ENCODE measurements around the gene NEK8. TPM values are rescaled to one million over a fixed set of nuclear protein-coding genes. Genes with fewer than 3 reads are reported as not detected.

Gene NEK8
- polyA plus RNA-seq, 1 donor from 2014 or later: 1.5 TPM

DNA sequence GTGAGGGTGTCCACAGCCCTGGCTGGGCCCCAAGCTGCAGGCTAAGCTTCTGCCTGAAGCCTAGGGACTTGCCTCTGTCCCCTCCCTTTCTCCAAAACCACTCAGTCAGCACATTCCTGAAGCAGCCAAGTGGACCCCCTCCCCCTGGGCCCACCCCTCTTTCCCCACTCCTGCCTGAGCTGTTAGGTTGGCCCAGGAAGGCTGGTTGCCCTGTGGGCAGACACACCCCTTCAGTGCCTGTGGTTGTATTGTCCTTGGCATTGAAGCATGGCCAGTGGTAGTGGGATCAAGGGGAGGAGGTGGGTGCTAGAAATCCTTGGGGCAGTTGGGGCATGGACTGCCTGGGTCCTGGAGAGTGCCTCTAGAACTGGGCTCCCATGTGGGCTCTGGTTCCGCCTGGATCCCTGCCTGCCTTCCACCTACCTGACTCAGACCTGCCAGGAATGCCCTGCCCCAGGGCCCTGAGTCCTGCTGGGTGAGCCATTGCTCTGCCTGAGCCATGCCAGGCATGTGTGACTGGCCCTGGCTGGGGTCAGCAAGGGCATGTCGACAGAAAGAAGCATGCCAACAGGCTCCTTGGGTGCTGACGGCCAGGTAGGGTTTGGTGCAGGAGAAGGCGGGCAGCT, 17.3 kb downstream of the NEK8 start:
- H3K4me2 ChIP-seq (ENCODE audit: low read length): peak overlapping the region; percentile 92
- no peaks in the 10 kb centered on the region for H3K27me3 ChIP-seq (ENCODE audit: insufficient read depth, low read depth, low read length)
- H3K9me3 ChIP-seq (ENCODE audit: low read length): no peaks in the 10 kb centered on the region
- H3K79me2 ChIP-seq (replicated peaks; ENCODE audit: insufficient read depth, low read length): peaks cover 39% of the 10 kb centered on the region
- H3K4me3 ChIP-seq (ENCODE audit: low read length): peak overlapping the region; percentile 84
- no peak overlapping the region for H2AFZ ChIP-seq (ENCODE audit: low read depth, low read length)
- H3K9ac ChIP-seq (ENCODE audit: low read length): peak overlapping the region; percentile 99
- peaks cover 22% of the 10 kb centered on the region for H3K36me3 ChIP-seq (ENCODE audit: insufficient read depth, low read length)
- H3F3A ChIP-seq (ENCODE audit: insufficient read depth, low read length, poor library complexity, severe bottlenecking): peaks cover 4% of the 10 kb centered on the region
- no peak for TF ChIP-seq EZH2 (IDR thresholded peaks at IDR 0.05; ENCODE audit: borderline replicate concordance, insufficient read depth, low read length, poor library complexity, severe bottlenecking)
- peak; percentile 4 for TF ChIP-seq MXI1 (conservative IDR thresholded peaks at IDR 0.05; ENCODE audit: poor library complexity, severe bottlenecking)
- H4K20me1 ChIP-seq (ENCODE audit: insufficient read depth): peaks cover 26% of the 10 kb centered on the region
- no peaks in the 10 kb centered on the region for H3K9me2 ChIP-seq (ENCODE audit: insufficient read depth, low read length)
- peak overlapping the region; percentile 97 for H3K27ac ChIP-seq (ENCODE audit: low read length)

DNA sequence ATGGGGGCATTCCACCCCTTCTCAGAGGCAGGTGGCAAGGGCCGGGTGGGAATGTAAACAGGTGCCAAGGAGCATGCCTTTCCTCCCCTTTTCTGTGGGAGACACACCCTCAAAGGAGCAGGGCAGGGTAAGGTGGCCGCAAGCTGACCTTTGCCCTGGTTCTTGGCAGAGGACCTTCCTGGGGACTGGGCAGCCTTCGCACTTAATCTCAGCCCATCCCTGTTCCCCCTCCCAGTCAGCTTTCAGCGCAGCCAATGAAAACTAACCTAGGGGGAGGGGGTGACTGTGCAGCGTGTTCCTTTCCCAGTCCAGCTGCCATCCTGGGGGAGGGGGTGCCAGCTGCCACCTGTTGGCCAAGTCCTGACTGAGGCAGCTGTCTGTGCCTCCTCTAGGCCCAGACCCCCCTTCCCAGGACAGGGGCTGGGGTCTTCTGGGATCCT, 18.0 kb downstream of the NEK8 start:
- no peaks in the 10 kb centered on the region for H3K9me3 ChIP-seq (ENCODE audit: low read length)
- no peaks in the 10 kb centered on the region for H3K9me2 ChIP-seq (ENCODE audit: insufficient read depth, low read length)
- H3K27me3 ChIP-seq (ENCODE audit: insufficient read depth, low read depth, low read length): no peaks in the 10 kb centered on the region
- TF ChIP-seq MXI1 (conservative IDR thresholded peaks at IDR 0.05; ENCODE audit: poor library complexity, severe bottlenecking): no peak
- TF ChIP-seq RAD21 (conservative IDR thresholded peaks at IDR 0.05): no peak
- TF ChIP-seq EP300 (conservative IDR thresholded peaks at IDR 0.05; ENCODE audit: poor library complexity, severe bottlenecking): no peak
- no peak for TF ChIP-seq CTCF (IDR thresholded peaks at IDR 0.05; ENCODE audit: poor library complexity, severe bottlenecking)
- TF ChIP-seq, protein P1, sequence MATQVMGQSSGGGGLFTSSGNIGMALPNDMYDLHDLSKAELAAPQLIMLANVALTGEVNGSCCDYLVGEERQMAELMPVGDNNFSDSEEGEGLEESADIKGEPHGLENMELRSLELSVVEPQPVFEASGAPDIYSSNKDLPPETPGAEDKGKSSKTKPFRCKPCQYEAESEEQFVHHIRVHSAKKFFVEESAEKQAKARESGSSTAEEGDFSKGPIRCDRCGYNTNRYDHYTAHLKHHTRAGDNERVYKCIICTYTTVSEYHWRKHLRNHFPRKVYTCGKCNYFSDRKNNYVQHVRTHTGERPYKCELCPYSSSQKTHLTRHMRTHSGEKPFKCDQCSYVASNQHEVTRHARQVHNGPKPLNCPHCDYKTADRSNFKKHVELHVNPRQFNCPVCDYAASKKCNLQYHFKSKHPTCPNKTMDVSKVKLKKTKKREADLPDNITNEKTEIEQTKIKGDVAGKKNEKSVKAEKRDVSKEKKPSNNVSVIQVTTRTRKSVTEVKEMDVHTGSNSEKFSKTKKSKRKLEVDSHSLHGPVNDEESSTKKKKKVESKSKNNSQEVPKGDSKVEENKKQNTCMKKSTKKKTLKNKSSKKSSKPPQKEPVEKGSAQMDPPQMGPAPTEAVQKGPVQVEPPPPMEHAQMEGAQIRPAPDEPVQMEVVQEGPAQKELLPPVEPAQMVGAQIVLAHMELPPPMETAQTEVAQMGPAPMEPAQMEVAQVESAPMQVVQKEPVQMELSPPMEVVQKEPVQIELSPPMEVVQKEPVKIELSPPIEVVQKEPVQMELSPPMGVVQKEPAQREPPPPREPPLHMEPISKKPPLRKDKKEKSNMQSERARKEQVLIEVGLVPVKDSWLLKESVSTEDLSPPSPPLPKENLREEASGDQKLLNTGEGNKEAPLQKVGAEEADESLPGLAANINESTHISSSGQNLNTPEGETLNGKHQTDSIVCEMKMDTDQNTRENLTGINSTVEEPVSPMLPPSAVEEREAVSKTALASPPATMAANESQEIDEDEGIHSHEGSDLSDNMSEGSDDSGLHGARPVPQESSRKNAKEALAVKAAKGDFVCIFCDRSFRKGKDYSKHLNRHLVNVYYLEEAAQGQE (IDR thresholded peaks at IDR 0.05; ENCODE audit: borderline replicate concordance): no peak
- TF ChIP-seq TAF1 (IDR thresholded peaks at IDR 0.05; ENCODE audit: low read depth): no peak
- TF ChIP-seq EZH2 (IDR thresholded peaks at IDR 0.05; ENCODE audit: borderline replicate concordance, insufficient read depth, low read length, poor library complexity, severe bottlenecking): no peak
- TF ChIP-seq SMC3 (conservative IDR thresholded peaks at IDR 0.05; ENCODE audit: poor library complexity): no peak
- TF ChIP-seq POLR2AphosphoS5 (IDR thresholded peaks at IDR 0.05): no peak
- peaks cover 28% of the 10 kb centered on the region for H4K20me1 ChIP-seq (ENCODE audit: insufficient read depth)
- peaks cover 22% of the 10 kb centered on the region for H3K36me3 ChIP-seq (ENCODE audit: insufficient read depth, low read length)
- no peak overlapping the region for H2AFZ ChIP-seq (ENCODE audit: low read depth, low read length)
- peak overlapping the region; percentile 97 for H3K27ac ChIP-seq (ENCODE audit: low read length)
- H3K9ac ChIP-seq (ENCODE audit: low read length): peak overlapping the region; percentile 99
- H3K79me2 ChIP-seq (replicated peaks; ENCODE audit: insufficient read depth, low read length): peaks cover 43% of the 10 kb centered on the region
- H3K4me2 ChIP-seq (ENCODE audit: low read length): peak overlapping the region; percentile 92
- peaks cover 4% of the 10 kb centered on the region for H3F3A ChIP-seq (ENCODE audit: insufficient read depth, low read length, poor library complexity, severe bottlenecking)
- H3K4me3 ChIP-seq (ENCODE audit: low read length): peak overlapping the region; percentile 84
